ENCODE results near the gene PTPRD. TPM values are rescaled to one million over a fixed set of nuclear protein-coding genes. Genes with fewer than 3 reads are reported as not detected.
A peak's percentile ranks its signal among the peaks of the same experiment; 100 is the strongest.

PTPRD gene
- total RNA-seq, 4 donors from 2014 or later, result 85.8 to 169 (median 135) TPM

GRCh38 chr9:8644571-8644970 is 1968.2 kb downstream of the PTPRD start:
- no peak for DNase-seq
- no peaks in the 10 kb centered on the region for H3K36me3 ChIP-seq
- no peaks in the 10 kb centered on the region for H3K4me1 ChIP-seq
- no peak overlapping the region for H3K27ac ChIP-seq
- no peak overlapping the region for H3K4me3 ChIP-seq
- H3K27me3 ChIP-seq, result no peaks in the 10 kb centered on the region
- H3K9me3 ChIP-seq, result no peaks in the 10 kb centered on the region
- TF ChIP-seq POLR2A (IDR thresholded peaks at IDR 0.05), result no peak
- TF ChIP-seq CTCF (IDR thresholded peaks at IDR 0.05), result no peak

- Histone ChIP-seq H3K27me3 (no peaks in the 10 kb centered on the region), H3K4me1 (no peaks in the 10 kb centered on the region), H3K36me3 (no peaks in the 10 kb centered on the region), H3K4me3 (no peak overlapping the region), H3K27ac (no peak overlapping the region), H3K9me3 (no peaks in the 10 kb centered on the region)
- DNase-seq, result no peak
- no peak for TF ChIP-seq POLR2A (IDR thresholded peaks at IDR 0.05)
Observed at GRCh38 chr9:8643896-8644295, 1968.9 kb downstream of the PTPRD start.

- DNase-seq, result peak in 1 of 3 donors; percentile 40
- Histone ChIP-seq H3K27me3 (no peaks in the 10 kb centered on the region), H3K27ac (no peak overlapping the region), H3K36me3 (no peaks in the 10 kb centered on the region), H3K9me3 (no peaks in the 10 kb centered on the region), H3K4me3 (no peak overlapping the region), H3K4me1 (no peaks in the 10 kb centered on the region)
- TF ChIP-seq POLR2A (IDR thresholded peaks at IDR 0.05) (no peak), CTCF (IDR thresholded peaks at IDR 0.05) (no peak)
Observed at GRCh38 chr9:8643464-8643863, 1969.3 kb downstream of the PTPRD start.

GRCh38 chr9:8640761-8641160 is 1972.0 kb downstream of the PTPRD start:
- H3K36me3 ChIP-seq, result no peaks in the 10 kb centered on the region
- H3K4me1 ChIP-seq, result no peaks in the 10 kb centered on the region
- no peaks in the 10 kb centered on the region for H3K9me3 ChIP-seq
- no peak for TF ChIP-seq POLR2A (IDR thresholded peaks at IDR 0.05)
- no peak for TF ChIP-seq CTCF (IDR thresholded peaks at IDR 0.05)
- H3K27ac ChIP-seq, result no peak overlapping the region
- H3K27me3 ChIP-seq, result no peaks in the 10 kb centered on the region
- DNase-seq, result no peak
- H3K4me3 ChIP-seq, result no peak overlapping the region

- no peak overlapping the region for H3K27ac ChIP-seq
- H3K4me1 ChIP-seq, result no peaks in the 10 kb centered on the region
- H3K36me3 ChIP-seq, result no peaks in the 10 kb centered on the region
- DNase-seq, result no peak
- TF ChIP-seq POLR2A (IDR thresholded peaks at IDR 0.05), result no peak
- TF ChIP-seq CTCF (IDR thresholded peaks at IDR 0.05), result no peak
- no peaks in the 10 kb centered on the region for H3K9me3 ChIP-seq
- no peak overlapping the region for H3K4me3 ChIP-seq
- no peaks in the 10 kb centered on the region for H3K27me3 ChIP-seq
Observed at GRCh38 chr9:8637626-8638025, 1975.2 kb downstream of the PTPRD start.

GRCh38 chr9:8633784-8634183 is 1979.0 kb downstream of the PTPRD start:
- TF ChIP-seq POLR2A (IDR thresholded peaks at IDR 0.05), result no peak
- no peak for TF ChIP-seq CTCF (IDR thresholded peaks at IDR 0.05)
- Histone ChIP-seq H3K9me3 (no peaks in the 10 kb centered on the region), H3K36me3 (no peaks in the 10 kb centered on the region), H3K27ac (no peak overlapping the region), H3K4me3 (no peak overlapping the region), H3K27me3 (no peaks in the 10 kb centered on the region), H3K4me1 (no peaks in the 10 kb centered on the region)
- no peak for DNase-seq

All from Peyer's patch (tissue), 4 donors.